H1 (cell line): ENCODE data around the gene VTI1B. TPM values are rescaled to one million over a fixed set of nuclear protein-coding genes. Genes with fewer than 3 reads are reported as not detected.
"Not testable (repeated sequence)": the region's sequence is repeated elsewhere in the genome, so short reads cannot be mapped to it uniquely, and the experiment has no call there.

Experiments used
- CTCF ChIA-PET: fragments of 300-600 bp; sonication (Branson Sonifier 250); formaldehyde crosslinking; loops from one replicate; lab custom pipeline; 2021; ENCODE audit not compliant: partially characterized antibody; lab: Charles Lee
- POLR2A ChIA-PET: fragments of 300-600 bp; sonication (Branson Sonifier 250); formaldehyde crosslinking; loops from one replicate; lab custom pipeline; 2021; ENCODE audit warnings: inconsistent platforms; ENCODE audit not compliant: partially characterized antibody; lab: Charles Lee
- DNase-seq, 2 experiments: peaks; one replicate each; pipeline versions ENCODE4 v3.0.0 to v3.0.0-alpha.2; 2010 to 2022; ENCODE audit warnings: low spot score in 2 of 2, low read depth in 1 of 2, mixed read lengths in 1 of 2
- FAIRE-seq: peaks from 2 replicates; lab custom pipeline; 2011; peaks lifted over from hg19 to GRCh38; lab: Jason Lieb, UNC
- H2AFZ ChIP-seq: 2 replicates; pipeline ENCODE4 v1.8.1; 2012; ENCODE audit warnings: low read length, inconsistent platforms
- H2AK5ac ChIP-seq: 2 replicates; pipeline ENCODE4 v1.6.1; 2013; ENCODE audit warnings: low read depth, low read length
- H2BK120ac ChIP-seq: replicated peaks from 2 replicates; pipeline ENCODE3; 2013; ENCODE audit warnings: low read depth, low read length, inconsistent platforms
- H2BK12ac ChIP-seq: 2 replicates; pipeline ENCODE4 v1.6.1; 2013; ENCODE audit warnings: low read depth, low read length
- H2BK15ac ChIP-seq: 2 replicates; pipeline ENCODE4 v1.6.1; 2013; ENCODE audit warnings: low read length
- H2BK20ac ChIP-seq: 2 replicates; pipeline ENCODE4 v1.6.1; 2013; ENCODE audit warnings: low read length
- H2BK5ac ChIP-seq: 2 replicates; pipeline ENCODE4 v1.6.1; 2013; ENCODE audit warnings: low read depth, low read length
- H3K14ac ChIP-seq: 2 replicates; pipeline ENCODE4 v1.6.1; 2013; ENCODE audit warnings: inconsistent platforms; ENCODE audit not compliant: insufficient read length
- H3K18ac ChIP-seq: 2 replicates; pipeline ENCODE4 v1.6.1; 2013; ENCODE audit warnings: low read length; ENCODE audit errors: extremely low read depth
- H3K23ac ChIP-seq: 2 replicates; pipeline ENCODE4 v1.6.1; 2013; ENCODE audit warnings: inconsistent platforms; ENCODE audit not compliant: insufficient read length
- H3K23me2 ChIP-seq: 2 replicates; pipeline ENCODE4 v1.6.1; 2013; ENCODE audit warnings: low read depth, low read length
- H3K27ac ChIP-seq: 2 replicates; pipeline ENCODE4 v1.6.1; 2011; ENCODE audit warnings: low read depth, low read length, inconsistent platforms
- H3K27me3 ChIP-seq, 4 experiments: replicated peaks in 1 of 4; 1 replicate in 1 of 4; 2 replicates in 3 of 4; pipeline versions ENCODE4 v1.6.1 to v1.8.1; 2011 to 2013; ENCODE audit warnings: low read length in 3 of 4, mild to moderate bottlenecking in 3 of 4, inconsistent platforms in 2 of 4, mixed read lengths in 2 of 4, moderate library complexity in 1 of 4; ENCODE audit not compliant: control insufficient read depth in 3 of 4, insufficient read depth in 3 of 4; ENCODE audit errors: extremely low read depth in 1 of 4
- H3K36me3 ChIP-seq, 4 experiments: 2 replicates each; pipeline versions ENCODE4 v1.6.1 to v1.8.1; 2011 to 2013; ENCODE audit warnings: mild to moderate bottlenecking in 4 of 4, low read length in 3 of 4, moderate library complexity in 2 of 4, control low read depth in 1 of 4, inconsistent platforms in 1 of 4; ENCODE audit not compliant: insufficient read depth in 4 of 4, control insufficient read depth in 2 of 4
- H3K4ac ChIP-seq: replicated peaks from 2 replicates; pipeline ENCODE3; 2013; ENCODE audit warnings: low read length, low read depth, mixed read lengths, inconsistent platforms; ENCODE audit not compliant: insufficient read length
- H3K4me1 ChIP-seq, 4 experiments: replicated peaks in 1 of 4; 1 replicate in 1 of 4; 2 replicates in 3 of 4; pipeline versions ENCODE4 v1.6.1 to v1.8.1; 2011 to 2013; ENCODE audit warnings: low read length in 3 of 4, inconsistent platforms in 2 of 4, mixed read lengths in 1 of 4; ENCODE audit not compliant: insufficient read depth in 4 of 4, control insufficient read depth in 3 of 4
- H3K4me2 ChIP-seq, 2 experiments: 2 replicates each; pipeline versions ENCODE4 v1.6.1 to v1.8.1; 2011 to 2013; ENCODE audit warnings: low read depth in 2 of 2, low read length in 2 of 2, control low read depth in 1 of 2, inconsistent platforms in 1 of 2, mild to moderate bottlenecking in 1 of 2; ENCODE audit not compliant: insufficient read depth in 1 of 2
- H3K4me3 ChIP-seq, 4 experiments: fragments of 200-600, 300-600 bp in 1 of 4; sonication (generic), shearing (Covaris generic), sonication (Bioruptor Twin) in 1 of 4; 2 replicates each; pipeline versions ENCODE4 v1.5.1 to v1.8.1; 2011 to 2016; ENCODE audit warnings: low read length in 4 of 4, low read depth in 3 of 4, control low read depth in 2 of 4, inconsistent platforms in 2 of 4, mild to moderate bottlenecking in 2 of 4, mixed read lengths in 1 of 4, moderate library complexity in 1 of 4; ENCODE audit not compliant: insufficient read depth in 2 of 4; ENCODE audit errors: extremely low read depth in 1 of 4
- H3K56ac ChIP-seq: replicated peaks from 2 replicates; pipeline ENCODE3; 2013; ENCODE audit warnings: low read depth, mild to moderate bottlenecking, mixed read lengths, low read length, inconsistent platforms; ENCODE audit not compliant: insufficient read length
- H3K79me1 ChIP-seq: 2 replicates; pipeline ENCODE4 v1.6.1; 2013; ENCODE audit warnings: low read depth, low read length, control low read depth
- H3K79me2 ChIP-seq, 2 experiments: 2 replicates each; pipeline versions ENCODE4 v1.6.1 to v1.8.1; 2012 to 2013; ENCODE audit warnings: low read length in 2 of 2, mild to moderate bottlenecking in 2 of 2, inconsistent platforms in 1 of 2; ENCODE audit not compliant: insufficient read depth in 2 of 2, control insufficient read depth in 1 of 2
- H3K9ac ChIP-seq, 4 experiments: replicated peaks in 1 of 4; 1 replicate in 1 of 4; 2 replicates in 3 of 4; pipeline versions ENCODE4 v1.6.1 to v1.8.1; 2011 to 2013; ENCODE audit warnings: low read depth in 3 of 4, low read length in 3 of 4, control low read depth in 2 of 4, mild to moderate bottlenecking in 2 of 4, moderate library complexity in 2 of 4, inconsistent platforms in 1 of 4; ENCODE audit errors: extremely low read depth in 1 of 4
- H3K9me3 ChIP-seq, 2 experiments: 2 replicates each; pipeline versions ENCODE4 v1.6.1 to v1.8.1; 2012 to 2013; ENCODE audit warnings: mild to moderate bottlenecking in 2 of 2, moderate library complexity in 2 of 2, control low read depth in 1 of 2, inconsistent platforms in 1 of 2, low read depth in 1 of 2, low read length in 1 of 2, mixed read lengths in 1 of 2; ENCODE audit not compliant: insufficient read depth in 2 of 2
- H4K20me1 ChIP-seq, 2 experiments: replicated peaks in 1 of 2; 2 replicates each; pipeline versions ENCODE3 to v1.8.1; 2011 to 2013; ENCODE audit warnings: inconsistent platforms in 2 of 2, low read length in 2 of 2, mild to moderate bottlenecking in 1 of 2; ENCODE audit not compliant: insufficient read depth in 2 of 2, control insufficient read depth in 1 of 2
- H4K5ac ChIP-seq: 2 replicates; pipeline ENCODE4 v1.6.1; 2013; ENCODE audit warnings: low read length, low read depth, mixed read lengths, inconsistent platforms; ENCODE audit not compliant: insufficient read length
- H4K8ac ChIP-seq: 2 replicates; pipeline ENCODE4 v1.8.0; 2013; ENCODE audit warnings: mild to moderate bottlenecking, moderate library complexity, low read length, inconsistent platforms; ENCODE audit not compliant: insufficient read depth; ENCODE audit errors: extremely low read depth
- H4K91ac ChIP-seq: replicated peaks from 2 replicates; pipeline ENCODE3; 2013; ENCODE audit warnings: low read length, mixed read lengths, inconsistent platforms; ENCODE audit not compliant: insufficient read length
- WGBS, 2 experiments: shearing (Covaris generic) in 1 of 2; methylation state at CpG; one replicate each; pipeline versions ENCODE4 v1.1.6 to v1.1.7; 2013 to 2015; ENCODE audit warnings: low lambda C conversion rate in 2 of 2, mixed read lengths in 2 of 2, inconsistent platforms in 1 of 2, low coverage in 1 of 2, missing lambda C conversion rate in 1 of 2; ENCODE audit not compliant: insufficient replicate concordance in 2 of 2, insufficient coverage in 1 of 2, insufficient read length in 1 of 2; ENCODE audit errors: extremely low coverage in 1 of 2, missing lambda C conversion rate in 1 of 2; 5-methylcytosine and 5-hydroxymethylcytosine counted together
- polyA plus RNA-seq, 7 experiments: library from polyadenylated mRNA; depleted of rRNA in 3 of 7; stranded (reverse) in 5 of 7; unstranded in 2 of 7; fragments of >200 nt in 5 of 7; fragments of 200-250 nt in 2 of 7; gene quantifications; 1 replicate in 5 of 7; 2 replicates in 1 of 7; 4 replicates in 1 of 7; pipeline versions ENCODE4 v1.2.1 to v1.2.3, GENCODE V29; 2011 to 2013; ENCODE audit warnings: missing spikeins in 2 of 7, mixed read lengths in 2 of 7
- total RNA-seq: library from RNA; stranded (reverse); fragmentation: NEBNext Ultra II Directional; extraction: Animal tissue kit (Norgen Biotek cat#: 25700); gene quantifications from 2 replicates; pipeline ENCODE4 v1.2.1, GENCODE V29; 2021

The VTI1B gene
- total and polyA plus RNA-seq, 2 of the 8 experiments (the other 6 are each of a cell fraction or from before 2014, with no cell fraction given): 28.1 to 98.7 TPM

DNA sequence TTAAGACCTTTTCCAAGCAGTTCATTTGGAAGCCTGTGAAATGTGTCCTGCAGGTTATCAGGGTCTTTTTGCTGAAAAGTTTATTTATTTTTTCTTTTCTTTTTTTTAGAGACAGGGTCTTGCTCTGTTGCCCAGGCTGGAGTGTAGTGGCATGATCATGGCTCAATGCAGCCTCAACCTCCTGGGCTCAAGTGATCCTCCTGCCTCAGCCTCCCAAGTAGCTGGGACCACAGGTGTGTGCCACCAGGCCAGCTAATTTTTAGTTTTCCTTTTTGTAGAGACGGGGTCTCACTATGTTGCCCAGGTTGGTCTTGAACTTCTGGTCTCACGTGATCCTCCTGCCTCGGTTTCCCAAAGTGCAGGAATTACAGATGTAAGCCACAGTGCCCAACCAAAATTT lies 45.0 kb upstream of the VTI1B start:
- H3K36me3 ChIP-seq, H3K9ac ChIP-seq, H4K20me1 ChIP-seq, H3K79me2 ChIP-seq, H3K4me1 ChIP-seq, H3K14ac ChIP-seq, H4K8ac ChIP-seq, H2BK15ac ChIP-seq, H3K79me1 ChIP-seq, H3K23ac ChIP-seq, H2BK20ac ChIP-seq, H3K4me3 ChIP-seq, H3K56ac ChIP-seq, FAIRE-seq, H3K4ac ChIP-seq, H4K91ac ChIP-seq, H3K4me2 ChIP-seq, H3K27ac ChIP-seq, H2BK5ac ChIP-seq, POLR2A ChIA-PET, H3K23me2 ChIP-seq, H3K9me3 ChIP-seq, H2BK120ac ChIP-seq, H4K5ac ChIP-seq, H2AK5ac ChIP-seq, H2AFZ ChIP-seq, DNase-seq, H2BK12ac ChIP-seq, H3K27me3 ChIP-seq, H3K18ac ChIP-seq: not testable (repeated sequence)
- 85% methylated on average over 3 of the region's 3 CpGs; no CpG with 5 or more reads in 1 of the 2 experiments for WGBS, 2 experiments
- CTCF ChIA-PET: interaction anchor here (1.0 kb wide), 1 partner anchor 15 kb away, joined by 4 read pairs; no protein-coding TSS in a partner anchor
